Gastrocnemius medialis (tissue), 4 donors: ENCODE measurements around the gene CIAO3. TPM values are rescaled to one million over a fixed set of nuclear protein-coding genes. Genes with fewer than 3 reads are reported as not detected.
"Not testable (repeated sequence)": the region's sequence is repeated elsewhere in the genome, so short reads cannot be mapped to it uniquely, and the experiment has no call there.

Source experiments
- ATAC-seq, 2 donors: fragments of 150-250 bp; one replicate each; pipeline ENCODE4 v1.9.1; 2016
- DNase-seq, 2 donors: peaks; one replicate each; pipeline ENCODE4 v3.0.0-alpha.2; 2019
- H3K27ac ChIP-seq, 4 donors: fragments of 200-600 bp; sonication (generic); 1 replicate in 1 of 4; 2 replicates in 3 of 4; pipeline ENCODE4 v1.5.1; 2016 to 2018; ENCODE audit warnings: mild to moderate bottlenecking in 2 of 4, moderate library complexity in 1 of 4
- H3K27me3 ChIP-seq, 3 donors: fragments of 200-600 bp; sonication (generic) in 2 of 3; 1 replicate in 1 of 3; 2 replicates in 2 of 3; pipeline versions ENCODE4 v1.5.1 to v1.6.0; 2016 to 2019; ENCODE audit warnings: mild to moderate bottlenecking in 1 of 3, moderate library complexity in 1 of 3
- H3K36me3 ChIP-seq, 2 donors: fragments of 200-600 bp; sonication (generic) in 1 of 2; one replicate each; pipeline ENCODE4 v1.5.1; 2017 to 2018
- H3K4me1 ChIP-seq, 2 donors: fragments of 200-600 bp; sonication (generic) in 1 of 2; one replicate each; pipeline ENCODE4 v1.5.1; 2016 to 2017; ENCODE audit warnings: mild to moderate bottlenecking in 2 of 2
- H3K4me3 ChIP-seq, 4 donors: fragments of 200-600 bp; sonication (generic) in 3 of 4; 1 replicate in 1 of 4; 2 replicates in 3 of 4; pipeline ENCODE4 v1.5.1; 2016 to 2019; ENCODE audit warnings: mild to moderate bottlenecking in 2 of 4
- H3K9me3 ChIP-seq, 3 donors: fragments of 200-600 bp; sonication (generic) in 2 of 3; 1 replicate in 1 of 3; 2 replicates in 2 of 3; pipeline ENCODE4 v1.5.1; 2016 to 2019
- POLR2A ChIP-seq, 2 donors: fragments of 450-650 bp; IDR thresholded peaks; one replicate each; pipeline ENCODE4 v1.6.1; 2017; ENCODE audit warnings: antibody characterized with exemption in 2 of 2, mild to moderate bottlenecking in 2 of 2, moderate library complexity in 2 of 2
- in situ Hi-C, 4 donors: fragments of 200-750 bp; cut with MboI; loops; one replicate each; pipeline versions ENCODE4 v1.15.0 to v1.8.0; 2017; ENCODE audit warnings: low sequenced_read_pairs in 4 of 4
- intact Hi-C: fragments of 100-400 bp; cut with DNase I; formaldehyde crosslinking; loops from one replicate; pipeline ENCODE4 v1.15.1; 2023; ENCODE audit warnings: low total_unique reads
- total RNA-seq, 4 donors: library from RNA; depleted of rRNA; stranded (reverse); fragments of >200 nt; gene quantifications; one replicate each; pipeline versions ENCODE4 v1.1.0 to v1.2.3, GENCODE V29; 2016
- TF ChIP-seq, protein P1 (sequence below), 5 experiments: fragments of 450-650 bp in 3 of 5; fragments of 200-600 bp in 2 of 5; sonication (generic) in 2 of 5; IDR thresholded peaks in 4 of 5; conservative IDR thresholded peaks in 1 of 5; 1 replicate in 4 of 5; 2 replicates in 1 of 5; pipeline ENCODE4 v1.5.1; 2016 to 2019; ENCODE audit warnings: antibody characterized with exemption in 5 of 5, mild to moderate bottlenecking in 3 of 5, moderate library complexity in 3 of 5

CIAO3 gene
- total RNA-seq, 4 donors from 2014 or later = 16.1 to 48.5 (median 21.6) TPM

DNA sequence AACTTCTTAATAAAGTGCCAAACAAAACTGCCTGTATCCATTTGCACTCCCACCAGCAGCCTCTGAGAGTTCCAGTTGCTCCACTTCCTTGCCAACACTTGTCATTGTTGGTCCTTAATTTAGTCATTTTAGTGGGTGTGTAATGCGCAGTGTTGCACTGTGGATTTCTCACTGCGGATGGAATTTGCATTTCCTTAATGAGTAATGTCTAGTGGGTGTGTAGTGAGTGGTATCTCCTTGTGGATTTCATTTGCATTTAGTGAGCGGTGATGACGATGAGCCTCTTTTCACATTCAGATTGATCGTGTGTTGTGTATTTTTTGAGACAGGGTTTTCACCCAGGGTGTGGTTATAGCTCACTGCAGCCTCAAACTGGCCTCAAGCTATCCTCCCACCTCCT lies 15.6 kb upstream of the CIAO3 start:
- in situ Hi-C loops = no loop called here
- intact Hi-C loops = no loop called here
- Histone ChIP-seq H3K4me3 (no peak overlapping the region), H3K4me1 (no peaks in the 10 kb centered on the region), H3K27me3 (peaks cover 12 to 35% (median 15%) of the 10 kb centered on the region in 3 donors), H3K9me3 (no peaks in the 10 kb centered on the region), H3K27ac (no peak overlapping the region), H3K36me3 (no peaks in the 10 kb centered on the region)
- no peak for ATAC-seq
- TF ChIP-seq, protein P1, sequence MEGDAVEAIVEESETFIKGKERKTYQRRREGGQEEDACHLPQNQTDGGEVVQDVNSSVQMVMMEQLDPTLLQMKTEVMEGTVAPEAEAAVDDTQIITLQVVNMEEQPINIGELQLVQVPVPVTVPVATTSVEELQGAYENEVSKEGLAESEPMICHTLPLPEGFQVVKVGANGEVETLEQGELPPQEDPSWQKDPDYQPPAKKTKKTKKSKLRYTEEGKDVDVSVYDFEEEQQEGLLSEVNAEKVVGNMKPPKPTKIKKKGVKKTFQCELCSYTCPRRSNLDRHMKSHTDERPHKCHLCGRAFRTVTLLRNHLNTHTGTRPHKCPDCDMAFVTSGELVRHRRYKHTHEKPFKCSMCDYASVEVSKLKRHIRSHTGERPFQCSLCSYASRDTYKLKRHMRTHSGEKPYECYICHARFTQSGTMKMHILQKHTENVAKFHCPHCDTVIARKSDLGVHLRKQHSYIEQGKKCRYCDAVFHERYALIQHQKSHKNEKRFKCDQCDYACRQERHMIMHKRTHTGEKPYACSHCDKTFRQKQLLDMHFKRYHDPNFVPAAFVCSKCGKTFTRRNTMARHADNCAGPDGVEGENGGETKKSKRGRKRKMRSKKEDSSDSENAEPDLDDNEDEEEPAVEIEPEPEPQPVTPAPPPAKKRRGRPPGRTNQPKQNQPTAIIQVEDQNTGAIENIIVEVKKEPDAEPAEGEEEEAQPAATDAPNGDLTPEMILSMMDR (IDR thresholded peaks at IDR 0.05 in 4 of 5, conservative IDR thresholded peaks at IDR 0.05 in 1 of 5) = no peak
- TF ChIP-seq POLR2A (IDR thresholded peaks at IDR 0.05) = no peak
- DNase-seq = no peak

DNA sequence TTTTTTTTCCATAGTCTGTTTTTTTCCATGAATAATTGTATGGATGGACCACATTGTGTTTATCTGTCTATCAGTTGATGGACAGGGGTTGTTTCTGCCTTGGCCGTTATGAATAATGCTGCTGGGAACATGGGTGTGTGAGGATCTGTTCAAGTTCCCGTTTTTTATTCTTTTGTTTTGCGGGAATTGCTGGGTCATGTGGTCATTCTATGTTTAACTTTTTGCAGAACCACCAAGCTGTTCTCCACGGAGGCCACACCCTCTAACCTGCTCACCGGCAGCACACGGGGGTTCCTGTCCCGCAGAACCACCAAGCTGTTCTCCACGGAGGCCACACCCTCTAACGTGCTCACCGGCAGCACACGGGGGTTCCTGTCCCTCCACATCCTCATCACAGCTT lies 13.9 kb upstream of the CIAO3 start:
- TF ChIP-seq, protein P1 (IDR thresholded peaks at IDR 0.05 in 4 of 5, conservative IDR thresholded peaks at IDR 0.05 in 1 of 5) = no peak
- no peak for TF ChIP-seq POLR2A (IDR thresholded peaks at IDR 0.05)

DNA sequence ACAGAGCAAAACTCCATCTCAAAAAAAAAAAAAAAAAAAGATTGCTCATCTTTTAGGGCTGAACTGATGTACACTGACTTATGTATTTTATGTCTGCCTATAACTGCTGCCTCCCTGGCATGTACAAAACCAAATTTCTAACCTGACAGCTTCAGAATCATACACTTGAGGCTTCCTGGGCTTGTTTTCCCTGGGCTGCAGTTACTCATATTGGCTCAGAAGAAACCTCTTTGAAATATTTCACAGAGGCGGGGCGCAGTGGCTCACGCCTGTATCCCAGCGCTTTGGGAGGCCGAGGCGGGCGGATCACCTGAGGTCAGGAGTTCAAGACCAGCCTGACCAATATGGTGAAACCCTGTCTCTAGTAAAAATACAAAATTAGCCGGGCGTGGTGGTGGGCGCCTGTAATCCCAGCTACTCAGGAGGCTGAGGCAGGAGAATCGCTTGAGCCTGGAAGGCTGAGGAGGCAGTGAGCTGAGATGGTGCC lies 13.4 kb upstream of the CIAO3 start:
- ATAC-seq, H3K27ac ChIP-seq, in situ Hi-C loops: not testable (repeated sequence)

More for the DNA sequence above, 13.9 kb upstream of the CIAO3 start:
- peaks cover 12 to 36% (median 15%) of the 10 kb centered on the region in 3 donors for H3K27me3 ChIP-seq
- no peaks in the 10 kb centered on the region for H3K4me1 ChIP-seq
- H3K36me3 ChIP-seq = no peaks in the 10 kb centered on the region
- intact Hi-C loops = no loop called here
- ATAC-seq = no peak
- in situ Hi-C loops = no loop called here
- H3K4me3 ChIP-seq = no peak overlapping the region
- no peak overlapping the region for H3K27ac ChIP-seq
- H3K9me3 ChIP-seq = no peaks in the 10 kb centered on the region
- no peak for DNase-seq

DNA sequence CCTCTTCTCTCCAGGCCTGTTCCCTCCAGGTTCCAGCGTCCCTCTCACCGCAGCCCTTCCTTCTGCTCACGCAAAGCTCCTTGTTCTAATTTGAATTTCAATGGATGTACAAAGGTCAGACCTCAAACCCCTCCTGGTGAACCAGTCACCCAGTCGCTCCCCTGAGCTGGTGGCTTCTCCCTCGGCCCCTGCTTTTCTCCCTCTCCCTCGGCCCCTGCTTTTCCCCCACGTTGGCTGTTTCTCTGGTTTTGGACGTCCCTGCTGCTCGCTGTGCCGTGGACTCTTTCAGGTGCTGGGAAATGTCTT lies 11.2 kb upstream of the CIAO3 start:
- no peak for TF ChIP-seq POLR2A (IDR thresholded peaks at IDR 0.05)
- DNase-seq = no peak
- H3K4me3 ChIP-seq = no peak overlapping the region
- no peak for ATAC-seq
- peaks cover 12 to 36% (median 15%) of the 10 kb centered on the region in 3 donors for H3K27me3 ChIP-seq
- in situ Hi-C loops (no loop called here), intact Hi-C loops (no loop called here)
- no peaks in the 10 kb centered on the region for H3K4me1 ChIP-seq
- H3K9me3 ChIP-seq = no peaks in the 10 kb centered on the region
- H3K36me3 ChIP-seq = no peaks in the 10 kb centered on the region
- H3K27ac ChIP-seq = no peak overlapping the region

More for the DNA sequence above, 13.4 kb upstream of the CIAO3 start:
- H3K36me3 ChIP-seq, H3K9me3 ChIP-seq, DNase-seq, H3K4me1 ChIP-seq, intact Hi-C loops, H3K4me3 ChIP-seq: not testable (repeated sequence)
- peaks cover 12 to 36% (median 15%) of the 10 kb centered on the region in 3 donors for H3K27me3 ChIP-seq

DNA sequence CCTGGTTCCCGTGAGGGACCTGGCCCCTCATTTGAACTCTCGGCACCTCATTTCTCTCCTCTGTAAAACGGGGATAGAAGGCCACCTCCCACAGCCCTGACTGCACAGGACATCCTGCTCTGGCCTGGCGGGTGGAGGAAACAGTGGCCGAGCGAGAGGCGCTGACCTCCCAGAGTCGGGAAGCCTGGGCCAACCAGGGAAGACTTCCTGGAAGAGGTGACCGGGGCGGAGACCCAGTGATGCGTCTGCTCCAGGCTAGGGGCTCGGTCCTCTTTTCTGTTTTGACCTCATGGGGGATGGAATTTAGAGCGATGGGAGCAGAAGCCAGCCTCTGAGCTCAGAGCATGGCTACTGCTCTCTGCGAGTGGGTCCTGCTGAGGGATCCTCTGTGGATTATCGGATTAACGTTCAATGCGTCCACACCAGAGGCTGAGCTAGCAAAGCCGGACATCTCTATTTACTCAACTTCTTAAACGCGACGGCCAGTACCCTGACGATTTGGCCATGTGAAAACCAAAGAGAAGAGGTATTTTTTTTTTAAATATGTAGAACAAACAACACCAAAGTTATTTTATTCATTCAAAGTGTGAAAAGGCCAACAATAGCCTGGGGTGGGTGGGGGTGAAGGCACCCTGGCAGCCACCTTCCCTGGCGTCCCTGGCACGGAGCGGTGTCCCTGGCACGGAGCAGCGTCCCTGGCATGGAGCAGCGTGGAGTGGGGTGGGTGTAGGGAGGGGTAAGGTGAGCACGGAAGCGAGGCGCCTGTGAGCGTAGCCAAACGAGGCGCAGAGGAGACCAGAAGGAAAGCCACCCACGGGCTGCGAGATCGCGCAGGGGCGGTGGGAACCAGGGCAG lies 10.6 kb upstream of the CIAO3 start:
- ATAC-seq (no peak), DNase-seq (no peak)
- in situ Hi-C loops = no loop called here
- H3K4me1 ChIP-seq = no peaks in the 10 kb centered on the region
- intact Hi-C loops = no loop called here
- H3K27me3 ChIP-seq = peaks cover 12 to 36% (median 15%) of the 10 kb centered on the region in 3 donors
- H3K36me3 ChIP-seq = no peaks in the 10 kb centered on the region
- H3K27ac ChIP-seq = no peak overlapping the region
- TF ChIP-seq, protein P1 (IDR thresholded peaks at IDR 0.05 in 4 of 5, conservative IDR thresholded peaks at IDR 0.05 in 1 of 5) = no peak
- no peak for TF ChIP-seq POLR2A (IDR thresholded peaks at IDR 0.05)
- no peak overlapping the region for H3K4me3 ChIP-seq
- no peaks in the 10 kb centered on the region for H3K9me3 ChIP-seq
